HG03575 (cell line): ENCODE data around the gene HNRNPF.

Experiments used
- ATAC-seq: cut with Tn5 transposase; IDR thresholded peaks from one replicate; pipeline ENCODE4 v1.9.1; 2021; ENCODE audit not compliant: unreplicated experiment, insufficient number of reproducible peaks, low FRiP score; ENCODE audit errors: extremely low read depth

Gene HNRNPF

DNA sequence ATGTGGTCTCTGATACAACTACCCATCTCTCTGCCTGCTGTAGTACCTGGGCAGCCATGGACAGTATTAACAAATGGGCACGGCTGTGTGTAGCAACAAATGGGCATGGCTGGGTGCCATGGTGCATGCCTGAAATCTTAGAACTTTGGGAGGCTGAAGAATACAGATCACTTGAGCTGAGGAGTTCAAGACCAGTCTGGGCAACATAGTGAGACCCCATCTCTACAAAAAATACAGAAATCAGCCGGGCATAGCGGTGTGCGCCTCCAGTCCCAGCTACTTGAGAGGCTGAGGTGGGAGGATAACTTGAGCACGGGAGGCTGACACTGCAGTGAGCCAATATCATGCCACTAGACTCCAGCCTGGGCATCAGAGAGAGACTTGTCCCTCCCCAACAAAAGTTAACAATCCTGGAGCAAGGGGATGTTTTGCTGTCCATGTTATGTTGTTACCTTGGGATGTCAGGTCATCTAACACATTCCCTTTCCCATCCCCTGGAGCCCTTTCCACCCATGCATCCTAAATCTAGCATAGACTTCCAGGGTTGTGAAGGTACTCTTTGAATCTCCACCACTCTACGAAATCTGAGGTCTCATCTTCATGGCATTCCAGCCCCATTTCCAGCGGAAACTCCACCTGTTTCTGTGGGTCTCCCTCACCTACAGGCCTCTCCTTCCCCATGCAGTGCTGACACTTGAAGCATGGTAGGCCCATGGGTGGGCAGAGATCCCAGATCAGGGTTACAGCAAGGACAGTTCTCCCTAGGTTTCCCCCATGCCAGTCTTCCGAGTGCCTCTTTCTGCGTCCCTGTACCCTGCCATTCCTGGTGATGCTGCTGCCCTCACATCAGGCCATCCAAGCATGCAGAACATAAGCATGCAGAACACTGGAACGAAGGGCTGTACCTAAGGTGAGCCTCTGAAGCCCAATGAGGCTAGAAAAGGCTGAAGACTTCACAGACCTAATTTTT, 24.4 kb downstream of the HNRNPF start:
- no peak for ATAC-seq

DNA sequence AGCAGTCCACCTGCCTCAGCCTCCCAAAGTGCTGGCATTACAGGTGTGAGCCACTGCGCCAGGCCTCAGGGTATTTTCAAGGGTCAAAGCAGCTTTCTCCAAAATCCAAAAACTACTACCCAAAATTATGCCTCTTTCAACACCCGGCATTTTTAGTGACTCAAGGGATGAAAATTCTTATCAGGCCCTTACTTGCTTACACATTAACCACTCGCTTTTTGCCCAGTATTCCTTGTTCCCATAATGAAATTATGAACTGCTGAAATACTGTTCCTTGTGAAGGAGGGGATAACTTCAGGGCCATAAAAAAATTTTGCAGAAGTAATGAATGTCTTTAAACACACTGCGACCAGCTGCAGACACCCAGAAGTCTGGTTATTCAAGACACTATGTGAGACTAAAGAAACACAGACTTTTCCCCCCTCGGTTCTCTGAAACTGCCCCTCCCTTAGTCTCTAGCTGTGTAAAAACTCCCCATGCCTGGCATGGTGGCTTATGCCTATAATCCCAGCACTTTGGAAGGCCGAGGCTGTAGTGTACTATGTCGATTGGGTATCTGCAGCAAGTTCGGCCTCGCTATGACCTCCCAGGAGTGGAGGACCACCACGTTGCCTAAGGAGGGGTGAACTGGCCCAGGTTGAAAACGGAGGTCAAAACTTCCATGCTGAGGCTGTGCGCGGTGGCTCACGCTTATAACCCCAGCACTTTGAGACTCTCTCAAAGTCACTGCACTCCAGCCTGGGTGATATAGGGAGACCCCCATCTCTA, 25.6 kb downstream of the HNRNPF start:
- no peak for ATAC-seq

DNA sequence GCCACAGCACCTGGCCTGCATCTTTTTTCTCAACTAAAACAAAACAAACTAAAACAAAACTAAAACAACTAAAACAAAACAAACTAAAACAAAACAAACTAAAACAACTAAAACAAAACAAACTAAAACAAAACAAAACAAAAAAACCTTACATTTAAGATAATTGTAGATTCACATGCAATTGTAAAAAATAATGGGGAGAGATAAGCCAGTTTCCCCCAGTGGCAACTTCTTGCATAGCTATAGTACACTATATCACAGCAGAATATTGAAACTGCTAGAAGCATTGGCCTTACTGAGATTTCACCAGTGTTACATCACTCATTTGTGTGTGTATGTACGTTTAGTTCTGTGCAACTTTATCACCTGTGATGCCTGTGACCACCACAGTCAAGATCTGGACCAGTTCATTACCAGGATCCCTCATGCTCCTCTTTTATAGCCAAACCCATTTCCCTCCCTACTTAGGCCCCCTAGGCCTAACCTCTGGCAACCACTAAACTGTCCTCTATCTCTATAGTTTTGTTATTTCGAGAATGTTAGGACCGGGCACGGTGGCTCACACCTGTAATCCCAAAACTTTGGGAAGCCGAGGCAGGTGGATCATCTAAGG, 28.3 kb downstream of the HNRNPF start:
- ATAC-seq: no peak

DNA sequence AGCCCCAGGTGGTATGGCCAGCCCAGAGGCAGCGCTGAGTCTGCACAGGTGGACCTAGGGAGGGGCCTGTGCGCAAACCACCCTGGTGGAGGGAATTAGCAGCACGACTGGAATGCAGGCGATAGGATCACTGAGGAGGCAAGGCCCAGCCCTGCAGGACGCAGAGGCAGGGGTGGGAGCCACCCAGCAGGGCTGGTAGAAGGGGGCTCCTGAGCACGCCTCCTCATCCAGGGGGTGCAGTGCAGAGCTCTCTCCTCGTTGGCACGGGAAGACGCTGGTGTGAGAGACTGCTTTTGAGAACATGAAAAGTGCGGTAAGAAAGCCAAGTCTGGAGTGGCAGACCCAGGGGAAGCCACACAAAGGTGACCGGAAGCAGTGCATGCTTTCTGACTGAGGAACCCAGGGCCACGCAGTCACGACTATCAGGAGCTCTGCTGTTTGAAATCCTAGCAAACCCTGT, 31.5 kb downstream of the HNRNPF start:
- ATAC-seq: no peak

DNA sequence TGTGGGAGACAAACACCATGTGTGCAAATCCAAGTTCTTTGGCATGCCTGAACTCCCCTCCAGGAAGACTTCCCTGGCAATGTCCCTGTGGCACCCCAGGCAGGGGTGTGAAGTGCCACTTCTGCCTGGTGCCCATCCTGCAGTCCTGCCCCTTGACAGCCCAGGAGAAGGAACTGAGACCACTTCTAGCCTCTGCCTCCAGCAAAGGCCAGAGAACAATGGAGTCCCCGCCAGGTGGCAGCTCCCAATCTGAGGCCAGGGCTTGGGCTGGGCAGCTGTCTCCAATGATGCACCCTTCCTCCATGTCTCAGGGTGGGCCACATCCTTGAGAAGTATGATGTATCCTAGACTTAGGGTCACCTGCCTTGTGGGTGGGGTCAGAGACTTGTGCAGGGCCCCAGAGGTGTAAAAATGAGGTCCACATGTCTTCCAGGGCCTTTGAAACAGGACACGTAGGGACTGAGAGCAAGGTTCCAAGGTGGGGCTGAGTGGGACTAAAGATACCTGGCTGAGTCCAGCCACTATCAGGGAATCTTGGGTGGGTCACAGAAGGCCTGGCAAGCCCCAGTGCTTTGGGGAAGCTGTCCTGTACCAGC, 32.1 kb downstream of the HNRNPF start:
- ATAC-seq: no peak

DNA sequence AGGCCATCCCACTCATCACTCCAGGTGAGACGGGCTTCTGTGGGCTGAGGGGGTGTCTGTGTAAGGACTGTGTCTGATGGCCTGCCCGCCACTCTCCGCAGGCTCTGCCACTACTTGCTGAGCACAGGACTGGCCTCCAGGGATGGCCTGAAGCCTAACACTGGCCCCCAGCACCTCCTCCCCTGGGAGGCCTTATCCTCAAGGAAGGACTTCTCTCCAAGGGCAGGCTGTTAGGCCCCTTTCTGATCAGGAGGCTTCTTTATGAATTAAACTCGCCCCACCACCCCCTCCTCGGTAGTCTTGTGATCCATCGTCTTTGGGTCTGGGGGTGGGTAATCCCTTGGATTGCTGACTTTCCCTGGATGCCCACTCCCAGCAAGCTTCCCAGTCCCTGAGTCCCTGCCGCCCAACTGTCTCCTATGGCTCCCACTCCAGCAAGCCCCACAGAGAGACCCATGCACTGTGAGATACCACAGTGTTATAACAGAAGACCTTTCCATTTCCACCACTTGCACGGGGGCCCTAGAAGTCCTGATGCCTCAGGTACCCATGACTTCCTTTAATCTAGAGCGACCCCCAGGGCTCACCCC, 32.8 kb downstream of the HNRNPF start:
- ATAC-seq: no peak

DNA sequence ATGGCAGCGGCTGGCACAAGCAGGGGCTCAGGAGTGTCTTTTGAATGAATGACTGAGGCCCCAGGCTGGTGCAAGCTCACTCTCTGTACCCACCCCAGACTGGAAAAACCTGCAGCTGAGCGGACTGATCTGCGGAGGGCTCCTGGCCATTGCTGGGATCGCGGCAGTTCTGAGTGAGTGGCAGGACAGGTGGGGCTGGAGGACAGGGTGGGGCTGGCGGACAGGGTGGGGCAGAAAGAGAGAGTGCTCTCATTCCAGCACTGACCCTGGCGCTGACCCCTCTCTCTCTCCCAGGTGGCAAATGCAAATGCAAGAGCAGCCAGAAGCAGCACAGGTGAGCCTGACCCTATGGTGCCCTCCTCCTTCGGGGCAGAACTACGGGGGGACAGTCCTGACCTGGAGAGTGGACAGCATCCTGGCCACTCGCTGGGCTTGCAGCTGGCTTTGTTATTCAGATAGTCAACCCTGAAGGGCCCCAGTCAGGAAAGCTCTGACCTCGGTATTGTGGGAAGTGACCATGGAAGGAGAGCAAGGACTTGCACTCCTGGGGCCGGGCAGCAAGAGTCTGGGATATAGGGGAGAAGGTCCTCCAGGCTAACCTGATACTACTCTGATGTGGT, 33.5 kb downstream of the HNRNPF start:
- ATAC-seq: no peak

DNA sequence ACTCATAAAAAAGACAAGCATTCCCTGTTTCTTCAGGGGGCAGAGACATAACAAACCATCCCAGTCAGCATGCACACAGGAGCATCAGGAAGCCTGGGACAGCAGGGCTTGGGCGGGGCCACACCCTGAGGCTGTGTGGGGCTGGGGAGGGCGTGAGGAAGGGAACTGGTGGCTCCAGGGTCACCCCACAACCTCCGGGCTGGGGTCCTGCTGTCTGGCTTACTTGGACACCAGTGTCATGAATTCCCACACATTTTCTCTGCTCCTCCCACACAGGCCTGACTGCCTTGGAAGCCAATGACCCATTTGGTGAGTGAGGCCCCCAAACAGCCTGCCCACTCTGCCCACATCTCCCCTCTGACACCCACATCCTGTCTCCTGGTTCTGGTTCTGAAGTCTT, 34.8 kb downstream of the HNRNPF start:
- ATAC-seq: no peak

DNA sequence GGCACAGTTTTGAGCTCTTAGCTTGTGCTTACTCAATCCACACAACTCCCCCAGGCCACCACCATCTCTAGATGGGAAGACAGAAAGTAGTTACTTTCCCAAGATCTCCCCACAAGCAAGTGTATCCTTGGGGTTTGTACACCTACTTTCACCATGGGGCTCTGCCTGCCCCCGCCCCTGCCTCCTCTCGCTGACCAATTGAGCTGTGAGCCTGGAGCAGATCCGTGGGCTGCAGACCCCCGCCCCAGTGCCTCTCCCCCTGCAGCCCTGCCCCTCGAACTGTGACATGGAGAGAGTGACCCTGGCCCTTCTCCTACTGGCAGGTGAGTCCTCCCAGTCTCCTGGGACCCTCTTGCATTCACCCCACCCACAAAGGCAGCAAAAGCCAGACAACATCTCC, 35.5 kb downstream of the HNRNPF start:
- no peak for ATAC-seq

DNA sequence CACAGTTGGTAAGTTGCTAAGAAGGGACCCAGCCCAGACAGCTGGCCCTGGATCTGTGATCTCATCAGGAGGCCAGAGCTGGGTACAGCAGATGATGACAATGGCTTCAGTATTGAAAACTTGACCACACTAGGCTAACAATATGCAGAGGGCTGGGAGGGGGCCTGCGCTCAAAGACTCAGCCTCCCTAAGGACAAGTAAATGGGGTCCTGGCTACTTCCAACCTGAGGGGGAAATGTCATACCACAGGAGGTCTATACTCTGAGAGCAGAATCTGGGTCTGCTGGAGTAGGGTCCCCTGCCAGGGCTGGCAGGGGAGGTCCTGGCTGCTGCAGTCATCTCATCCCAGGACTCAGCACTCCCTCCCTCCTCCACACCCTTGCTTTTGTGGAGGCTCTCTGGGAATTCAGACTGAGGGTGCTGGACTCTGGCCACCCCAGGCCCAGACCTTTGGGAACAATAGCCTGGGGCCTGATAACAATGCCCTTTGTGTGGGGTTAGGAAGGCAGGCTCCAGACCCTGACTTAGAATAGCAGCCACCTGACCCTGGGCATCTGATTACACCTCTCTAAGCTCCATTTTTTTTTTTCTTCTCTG, 36.1 kb downstream of the HNRNPF start:
- ATAC-seq: no peak

DNA sequence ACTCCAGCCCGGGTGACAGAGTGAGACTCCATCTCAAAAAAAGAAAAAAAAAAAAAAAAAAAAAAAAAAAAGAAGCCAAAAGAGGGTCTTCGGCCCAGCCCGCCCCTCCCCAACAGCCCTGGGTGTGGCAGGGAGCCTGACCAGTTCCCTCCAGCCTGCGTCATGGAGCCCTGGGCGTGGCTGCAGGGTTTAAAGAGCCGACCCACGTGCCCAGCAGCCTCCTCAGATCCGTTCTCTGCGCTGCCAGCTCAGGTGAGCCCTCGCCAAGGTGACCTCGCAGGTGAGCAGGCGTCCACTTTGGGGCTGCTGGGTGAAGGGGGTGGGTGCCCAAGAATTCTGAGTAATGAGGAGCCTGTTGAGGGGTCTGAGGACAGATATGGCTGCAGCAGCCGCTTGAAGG, 37.6 kb downstream of the HNRNPF start, which contains the start of gene FXYD4:
Gene FXYD4 (plus strand): TSS at position 219 of the 400 bp plus-strand sequence. CDS start 2,111 bp downstream, outside the sequence.
- ATAC-seq: no peak

DNA sequence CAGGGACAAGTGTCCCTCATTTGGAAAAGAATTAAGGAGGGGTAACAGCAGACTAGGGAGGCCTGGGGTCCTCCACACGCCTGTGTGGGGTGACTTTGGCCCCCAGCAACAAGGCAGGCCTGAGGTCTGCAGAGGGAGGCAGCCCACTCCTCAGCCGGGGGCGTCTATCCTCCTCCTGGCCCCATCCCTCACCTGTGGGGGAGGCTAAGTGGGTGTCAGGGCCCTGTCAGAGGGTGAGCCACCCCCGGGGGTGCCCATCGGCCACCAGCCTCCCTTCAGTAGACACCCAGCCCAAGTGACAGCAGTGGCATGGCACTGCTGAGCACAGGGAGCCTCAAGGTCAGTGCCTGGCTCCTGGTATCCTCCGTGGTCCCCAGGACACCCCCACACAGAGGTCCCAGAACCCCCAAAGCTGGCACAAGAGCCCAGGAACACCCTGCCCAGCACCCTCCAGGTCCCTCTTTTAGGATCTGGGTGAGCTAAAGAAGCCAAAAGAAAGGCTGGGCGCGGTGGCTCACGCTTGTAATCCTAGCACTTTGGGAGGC, 38.2 kb downstream of the HNRNPF start:
- ATAC-seq: no peak

DNA sequence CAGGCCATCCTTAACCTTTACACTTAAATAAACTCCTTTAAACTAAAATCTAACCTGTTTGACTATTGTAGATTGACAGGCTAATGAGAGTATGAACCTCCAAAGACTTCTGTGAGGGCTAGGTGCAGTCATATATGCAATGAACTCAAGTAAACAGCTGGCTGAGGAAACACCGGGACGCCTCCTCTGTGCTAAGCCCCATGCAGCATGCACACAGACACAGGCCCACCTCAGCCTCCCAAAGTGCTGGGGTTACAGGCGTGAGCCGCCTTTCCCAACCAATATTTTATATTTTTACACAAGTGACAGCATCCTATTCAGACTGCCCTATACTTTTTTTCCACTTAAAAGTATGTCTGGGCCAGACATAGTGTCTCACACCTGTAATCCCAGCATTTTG, 39.1 kb downstream of the HNRNPF start:
- no peak for ATAC-seq

DNA sequence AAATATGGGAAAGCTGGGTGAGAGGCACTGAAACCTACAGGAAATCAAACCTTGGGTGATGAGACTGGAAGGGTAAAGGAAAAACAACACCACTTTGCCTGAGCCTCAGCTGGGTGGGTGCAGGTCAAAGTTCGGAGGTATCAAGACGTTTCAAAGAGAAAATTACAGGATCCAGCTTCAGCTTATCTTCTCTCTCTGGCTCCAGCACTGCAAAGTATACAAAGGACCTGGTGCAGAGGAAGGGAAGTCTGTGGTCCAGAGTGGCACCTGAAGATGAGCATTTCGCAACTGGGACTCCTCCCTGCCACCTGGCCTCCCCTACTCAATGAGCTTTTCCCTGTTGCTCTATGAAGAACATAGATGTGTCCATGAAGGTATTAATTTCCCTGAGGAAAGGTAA, 44.0 kb downstream of the HNRNPF start:
- ATAC-seq: no peak

DNA sequence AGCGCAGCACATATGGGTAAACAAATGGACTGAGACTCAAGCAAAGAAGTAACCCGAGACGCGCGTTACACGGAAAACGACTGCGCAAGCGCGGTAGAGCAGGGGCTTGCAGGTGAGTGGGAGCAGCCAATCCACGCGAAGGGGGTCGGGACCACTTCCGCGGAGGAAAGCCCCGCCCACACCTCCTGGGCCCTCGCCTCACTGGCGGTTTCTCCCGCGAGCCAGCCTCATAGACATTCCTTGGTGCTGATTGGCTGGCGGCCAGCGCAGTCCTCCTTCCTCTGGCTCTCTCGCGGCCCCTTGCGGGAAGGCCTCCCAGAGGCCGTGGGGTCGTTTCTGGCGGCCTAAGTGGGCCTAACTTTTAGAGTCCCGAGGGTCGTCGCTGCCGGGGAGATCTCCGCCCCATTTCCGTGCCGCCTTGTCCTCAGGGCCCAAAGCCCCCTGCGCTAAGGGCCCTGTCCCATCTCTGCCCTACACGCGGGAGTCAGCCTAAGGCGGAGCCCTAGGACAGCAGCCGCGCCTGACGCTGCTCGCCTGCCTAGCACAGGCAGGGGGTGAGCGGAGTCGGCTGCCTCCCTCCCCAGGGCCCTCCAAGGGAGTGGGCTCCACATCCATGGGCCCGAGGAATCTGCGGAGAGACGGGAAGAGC, 46.7 kb downstream of the HNRNPF start:
- ATAC-seq: peak; percentile 97

DNA sequence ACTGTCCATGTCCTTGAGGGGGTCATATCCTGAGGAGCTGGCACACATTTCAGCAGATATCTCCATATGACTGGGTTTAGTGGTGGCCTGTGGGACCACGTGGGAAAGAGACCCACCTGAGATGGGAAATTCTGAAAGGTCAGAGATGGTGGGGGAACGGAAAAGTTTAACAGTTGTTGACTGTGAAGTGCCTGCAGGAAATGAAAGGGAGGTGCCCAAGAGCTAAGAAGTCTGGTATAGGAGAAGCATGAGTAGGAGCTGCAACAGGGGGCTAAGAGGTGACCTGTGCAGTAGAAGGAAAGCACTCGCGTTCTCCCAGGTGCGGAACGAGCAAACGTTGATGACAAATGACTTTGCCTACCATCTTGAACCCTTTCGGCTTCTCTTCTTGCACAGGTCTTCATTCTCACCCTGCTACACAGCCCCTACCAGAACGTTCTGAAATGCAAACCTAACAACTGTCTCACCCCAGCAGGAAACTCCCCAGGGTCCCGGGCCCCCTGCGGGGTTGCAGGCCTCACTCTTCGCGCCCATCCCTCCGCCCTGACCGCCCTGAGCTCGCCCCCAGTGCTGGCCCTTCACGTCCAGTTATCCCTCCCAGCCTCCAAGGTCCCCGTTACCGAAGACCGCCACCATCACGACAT, 47.3 kb downstream of the HNRNPF start:
- no peak for ATAC-seq

DNA sequence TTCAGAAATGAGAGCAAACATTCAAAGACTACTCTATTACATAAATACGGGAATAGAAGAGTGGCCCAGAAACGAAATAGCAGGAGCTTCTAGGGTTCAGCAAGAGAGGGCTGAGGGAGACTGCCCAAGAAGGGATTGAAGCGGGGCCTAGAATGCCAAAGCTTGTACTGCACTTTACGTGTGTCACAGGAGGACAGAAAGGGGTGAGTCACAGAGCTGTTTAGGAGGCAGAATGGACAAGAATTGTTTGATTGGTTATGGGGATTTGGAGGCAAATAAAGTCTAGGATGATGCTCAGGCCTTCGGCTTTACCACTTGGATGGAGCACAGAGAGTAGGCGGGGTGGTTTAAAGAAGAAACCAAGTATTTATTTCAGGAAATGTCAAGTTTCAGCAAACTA, 48.9 kb downstream of the HNRNPF start:
- ATAC-seq: no peak
